Fibroblast of gingiva (primary cell): ENCODE data around the gene LDLRAP1.

Experiments used
- DNase-seq: peaks from one replicate; pipeline ENCODE4 v3.0.0-alpha.2; 2011; ENCODE audit warnings: low read depth

The LDLRAP1 gene

GRCh38 chr1:25609921-25610320 is 66.5 kb downstream of the LDLRAP1 start:
- peak; percentile 32 for DNase-seq

DNA sequence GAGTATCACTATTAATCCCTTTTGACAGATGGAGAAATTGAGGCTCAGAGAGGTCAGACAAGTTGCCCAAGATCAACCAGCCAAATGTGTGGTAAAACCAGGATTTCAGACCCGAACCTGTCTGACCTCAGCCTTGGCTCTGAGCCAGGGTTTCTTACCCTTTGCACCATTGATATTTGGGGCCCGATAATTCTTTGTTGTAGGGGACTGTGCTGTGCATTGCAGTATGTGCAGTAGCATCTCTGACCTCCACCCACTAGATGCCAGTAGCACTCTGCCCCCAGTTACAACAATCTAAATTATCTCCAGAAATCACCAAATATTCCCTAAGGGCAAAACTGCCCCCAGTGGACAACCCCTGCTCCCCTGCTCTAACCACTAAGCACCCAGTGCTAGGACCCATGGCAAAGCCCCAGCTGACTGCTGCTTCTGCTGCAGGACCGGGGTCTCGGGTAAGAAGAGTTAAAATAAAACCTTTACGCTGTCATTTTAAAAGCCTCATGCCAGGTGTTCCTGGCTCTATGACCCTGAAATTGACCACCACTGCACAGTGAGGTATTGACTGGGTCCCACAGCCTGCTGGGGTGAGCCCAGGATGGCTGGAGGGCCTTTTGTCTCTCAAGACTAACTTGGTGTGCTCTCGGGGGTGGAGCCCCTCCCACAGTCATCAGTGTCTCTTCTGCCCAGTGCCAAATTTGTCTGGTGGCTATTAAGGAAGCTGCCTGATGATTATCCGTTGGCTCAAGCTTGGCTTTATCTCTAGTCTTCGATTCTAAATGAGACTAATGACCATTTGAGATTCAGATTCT is 67.6 kb downstream of the LDLRAP1 start:
- DNase-seq, result peak; percentile 31

GRCh38 chr1:25611843-25612242 is 68.4 kb downstream of the LDLRAP1 start:
- DNase-seq, result no peak

DNA sequence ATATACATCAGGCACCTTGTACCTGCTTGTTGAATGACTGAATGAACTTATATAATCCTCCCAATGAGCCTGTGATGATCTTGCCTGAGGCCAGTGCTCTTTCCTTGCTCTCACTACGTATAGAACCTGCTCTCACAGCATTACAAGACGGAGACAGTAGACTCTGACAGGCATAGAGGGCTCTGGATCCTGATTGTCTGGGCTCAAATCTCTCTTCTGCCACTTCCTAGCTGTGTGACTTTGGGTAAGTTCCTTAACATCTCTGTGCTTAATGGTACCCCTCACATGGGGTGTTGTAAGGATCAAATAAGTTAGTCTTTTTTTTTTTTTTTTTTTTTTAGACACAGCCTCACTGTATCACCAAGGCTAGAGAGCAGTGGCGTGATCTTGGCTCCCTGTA is 69.0 kb downstream of the LDLRAP1 start:
- no peak for DNase-seq

DNA sequence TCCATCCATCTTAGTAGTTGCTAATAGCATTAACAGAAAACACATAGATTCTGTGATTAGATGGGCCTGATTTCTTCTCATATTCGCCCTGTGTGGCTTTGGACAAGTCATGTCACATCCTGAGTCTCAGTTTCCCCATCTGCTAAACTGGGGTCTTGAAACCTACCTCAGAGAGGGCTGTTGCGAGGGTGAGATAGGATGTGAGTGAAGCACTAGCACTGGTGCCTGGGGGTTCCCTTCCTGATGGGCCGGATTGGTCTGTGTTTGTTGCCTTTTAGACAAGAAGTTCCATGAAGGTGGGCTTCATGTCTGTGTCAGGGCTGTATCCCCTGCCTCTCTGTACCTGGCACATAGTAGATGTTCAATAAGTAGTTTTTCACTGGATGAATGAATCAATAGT is 69.7 kb downstream of the LDLRAP1 start:
- DNase-seq, result no peak

DNA sequence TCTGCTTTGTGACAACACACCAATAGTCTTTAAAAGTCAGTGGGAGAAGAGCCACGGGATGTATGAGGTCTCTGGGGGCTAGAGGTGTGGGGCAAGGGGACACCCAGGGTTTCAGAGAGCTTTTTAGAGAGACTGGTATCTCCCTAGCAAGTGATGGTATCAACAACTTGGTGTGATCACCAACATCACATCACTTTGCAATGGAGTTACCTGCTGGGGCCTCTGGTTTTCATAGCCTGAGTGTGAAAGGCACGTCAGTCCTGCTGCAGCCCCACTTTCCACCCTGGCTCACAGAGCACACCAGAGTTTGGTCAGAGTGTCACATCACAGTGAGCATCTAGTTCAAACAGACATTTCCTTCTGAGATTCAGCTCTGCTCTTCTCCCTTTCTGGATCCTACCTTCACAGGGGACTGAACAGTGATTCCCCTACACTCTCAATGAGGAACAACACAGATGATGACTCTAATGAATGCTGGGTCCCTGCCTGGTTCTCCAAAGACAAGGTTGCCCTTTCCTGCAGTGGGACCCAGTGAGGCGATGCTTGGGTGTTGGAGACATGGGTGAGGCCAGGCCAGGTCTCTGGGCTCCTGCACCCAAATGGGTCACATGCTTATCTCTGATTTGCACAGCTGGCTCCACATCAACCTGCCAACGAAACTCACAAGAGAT is 71.2 kb downstream of the LDLRAP1 start:
- no peak for DNase-seq

GRCh38 chr1:25615172-25615541 is 71.8 kb downstream of the LDLRAP1 start:
- DNase-seq, result no peak

- no peak for DNase-seq
Measured at GRCh38 chr1:25615563-25616094, 72.2 kb downstream of the LDLRAP1 start.

- DNase-seq, result peak; percentile 82
Measured at GRCh38 chr1:25616095-25616986, 72.9 kb downstream of the LDLRAP1 start, which contains the start of gene MAN1C1. Gene MAN1C1 (plus strand): TSS chr1:25616791. CDS start chr1:25617798, 1,007 bp downstream.

DNA sequence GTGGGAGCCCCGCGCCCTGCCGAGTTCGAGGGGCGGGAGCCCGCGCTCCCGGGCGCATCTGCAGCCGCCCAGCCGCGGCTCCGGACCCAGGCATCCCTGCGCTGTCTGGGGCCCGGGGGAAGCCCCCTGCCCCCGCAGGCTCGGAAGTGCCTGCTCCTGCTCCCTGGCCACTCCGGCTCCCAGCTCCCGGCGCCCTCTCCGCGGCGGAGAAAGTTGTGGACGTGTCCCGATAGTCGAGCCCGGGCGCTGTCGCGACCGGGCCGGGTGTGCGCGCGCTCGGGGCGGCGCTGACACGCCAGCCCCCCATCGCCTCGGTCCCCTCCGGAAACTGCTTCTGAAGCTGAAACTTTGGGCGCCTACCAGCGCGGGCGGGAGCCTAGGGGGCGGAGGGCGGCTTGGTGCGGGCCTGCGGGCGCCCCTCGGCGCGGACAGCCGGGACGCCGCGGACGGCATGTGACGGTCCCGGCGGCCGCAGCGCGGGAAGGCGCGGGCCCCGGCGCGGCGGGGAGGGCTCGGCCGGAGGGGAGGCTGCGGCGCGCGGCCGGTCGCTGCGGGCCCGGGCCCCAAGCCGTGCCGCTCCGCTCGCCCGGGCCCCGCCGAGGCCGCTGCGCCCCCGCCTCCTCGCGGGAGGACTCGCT is 73.7 kb downstream of the LDLRAP1 start:
- no peak for DNase-seq

DNA sequence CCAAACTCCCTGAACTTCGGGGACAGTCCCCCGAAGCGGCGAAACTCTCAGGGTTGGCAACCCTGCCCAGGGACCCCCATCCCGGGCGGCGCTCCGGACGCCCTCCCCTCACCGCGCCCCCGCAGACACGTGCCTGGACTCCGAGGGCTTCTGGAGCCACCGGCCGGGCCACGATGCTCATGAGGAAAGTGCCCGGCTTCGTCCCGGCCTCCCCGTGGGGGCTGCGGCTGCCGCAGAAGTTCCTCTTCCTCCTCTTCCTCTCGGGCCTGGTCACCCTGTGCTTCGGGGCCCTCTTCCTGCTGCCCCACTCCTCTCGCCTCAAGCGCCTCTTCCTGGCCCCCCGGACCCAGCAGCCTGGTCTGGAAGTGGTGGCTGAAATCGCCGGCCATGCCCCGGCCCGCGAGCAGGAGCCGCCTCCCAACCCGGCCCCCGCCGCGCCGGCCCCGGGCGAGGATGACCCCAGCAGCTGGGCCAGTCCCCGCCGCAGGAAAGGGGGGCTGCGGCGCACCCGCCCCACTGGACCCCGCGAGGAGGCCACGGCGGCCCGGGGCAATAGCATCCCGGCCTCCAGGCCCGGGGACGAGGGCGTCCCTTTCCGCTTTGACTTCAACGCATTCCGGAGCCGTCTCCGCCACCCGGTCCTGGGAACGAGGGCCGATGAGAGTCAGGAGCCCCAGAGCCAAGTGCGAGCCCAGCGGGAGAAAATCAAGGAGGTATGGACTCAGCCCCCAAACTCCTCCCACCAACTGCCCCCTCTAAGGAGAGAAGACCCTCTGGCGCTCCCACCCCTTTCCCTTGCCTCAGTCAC is 74.4 kb downstream of the LDLRAP1 start:
- no peak for DNase-seq

GRCh38 chr1:25618433-25618808 is 75.0 kb downstream of the LDLRAP1 start:
- DNase-seq, result no peak
